Activated naive CD4-positive, alpha-beta T cell treated with Interleukin-2 at 50 U/mL for 16 hours (primary cell): ENCODE results near the gene ISL1.

Source experiments
- DNase-seq: peaks from one replicate; pipeline ENCODE4 v3.0.0-alpha.2; 2020

The ISL1 gene

GRCh38 chr5:51383131-51384121 lies at the start of gene ISL1:
Gene ISL1, plus strand, starts transcription at chr5:51383448. Its CDS starts 224 bp downstream, at chr5:51383672.
- DNase-seq: no peak

- no peak for DNase-seq
These were observed 46.4 kb upstream of the ISL1 start for GRCh38 chr5:51336878-51337277.

GRCh38 chr5:51345106-51345505 lies 38.1 kb upstream of the ISL1 start:
- DNase-seq: no peak

GRCh38 chr5:51347157-51347556 lies 36.1 kb upstream of the ISL1 start:
- DNase-seq: no peak

- no peak for DNase-seq
These were observed 35.5 kb upstream of the ISL1 start for GRCh38 chr5:51347704-51348103.

GRCh38 chr5:51371052-51371451 lies 12.2 kb upstream of the ISL1 start:
- no peak for DNase-seq

GRCh38 chr5:51373880-51374523 lies 9.2 kb upstream of the ISL1 start:
- DNase-seq: no peak

- DNase-seq: no peak
These were observed 8.2 kb upstream of the ISL1 start for GRCh38 chr5:51375084-51375483.

- DNase-seq: no peak
These were observed 6.7 kb upstream of the ISL1 start for GRCh38 chr5:51376509-51376908.

- DNase-seq: no peak
These were observed 5.8 kb upstream of the ISL1 start for GRCh38 chr5:51377151-51378060.

- no peak for DNase-seq
These were observed 5.2 kb upstream of the ISL1 start for GRCh38 chr5:51378061-51378409.

- no peak for DNase-seq
These were observed 4.6 kb upstream of the ISL1 start for GRCh38 chr5:51378448-51379330.

GRCh38 chr5:51379331-51379700 lies 3.9 kb upstream of the ISL1 start:
- no peak for DNase-seq

GRCh38 chr5:51380603-51381207 lies 2.5 kb upstream of the ISL1 start:
- DNase-seq: no peak

- no peak for DNase-seq
These were observed 1.3 kb upstream of the ISL1 start for GRCh38 chr5:51381761-51382474.

GRCh38 chr5:51382521-51383130 lies 622 bp upstream of the ISL1 start:
- no peak for DNase-seq

- no peak for DNase-seq
These were observed 1.1 kb downstream of the ISL1 start for GRCh38 chr5:51384281-51384840.

- no peak for DNase-seq
These were observed 2.0 kb downstream of the ISL1 start for GRCh38 chr5:51385216-51385615.

- no peak for DNase-seq
These were observed 4.0 kb downstream of the ISL1 start for GRCh38 chr5:51386916-51387883.
